ENCODE data around the gene CFAP251.

- TF ChIP-seq CTCF (IDR thresholded peaks at IDR 0.05) (no peak), POLR2A (IDR thresholded peaks at IDR 0.05) (no peak)
Observed at GRCh38 chr12:121992059-121992879, 73.9 kb downstream of the CFAP251 start.
